GM19025 (cell line): ENCODE results near the gene SIT1.
"Not testable (repeated sequence)": the region's sequence is repeated elsewhere in the genome, so short reads cannot be mapped to it uniquely, and the experiment has no call there.

ENCODE experiments used
- ATAC-seq: cut with Tn5 transposase; IDR thresholded peaks from one replicate; pipeline ENCODE4 v1.9.1; 2021; ENCODE audit warnings: mild to moderate bottlenecking, low read depth, moderate library complexity; ENCODE audit not compliant: unreplicated experiment

The SIT1 gene

DNA sequence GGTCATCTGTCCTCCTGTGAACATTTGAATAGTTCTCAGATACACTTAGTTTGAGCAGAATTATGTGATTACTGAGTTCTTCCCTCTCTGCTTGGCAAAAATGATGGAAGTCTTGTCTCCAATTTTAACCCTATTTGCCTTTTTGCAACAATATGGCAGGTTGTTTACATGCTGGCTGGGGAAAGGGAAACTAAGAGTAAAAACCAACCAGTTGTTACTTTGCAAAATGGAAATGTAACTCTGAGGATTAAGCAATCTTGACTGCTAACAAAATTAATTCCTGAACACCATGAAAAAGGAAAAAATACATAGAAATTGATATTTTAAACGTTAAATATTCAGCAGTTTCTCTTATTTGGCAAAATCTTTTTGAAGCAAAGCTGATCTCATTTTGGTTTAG is 11.1 kb downstream of the SIT1 start:
- ATAC-seq = no peak

DNA sequence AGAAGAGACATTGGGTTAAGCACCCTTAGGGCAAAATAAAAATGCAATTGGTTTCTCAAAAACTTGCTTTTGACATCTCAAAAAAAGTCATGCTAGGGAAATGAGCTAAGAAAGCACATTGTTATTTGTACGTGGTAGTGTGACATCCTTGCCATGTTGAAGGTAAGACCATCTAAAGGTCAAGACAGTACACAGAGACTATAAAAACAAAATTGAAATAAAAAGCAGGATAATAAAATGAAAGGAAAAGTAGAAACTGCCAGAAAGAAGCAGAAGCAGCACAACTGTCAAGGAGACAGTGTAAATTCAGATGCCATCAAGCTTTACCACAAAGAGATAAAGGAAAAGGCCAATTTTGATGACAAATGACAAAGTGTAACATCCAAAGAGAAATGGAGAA is 11.5 kb downstream of the SIT1 start:
- not testable (repeated sequence) for ATAC-seq

GRCh38 chr9:35638751-35639150 is 12.0 kb downstream of the SIT1 start:
- not testable (repeated sequence) for ATAC-seq

DNA sequence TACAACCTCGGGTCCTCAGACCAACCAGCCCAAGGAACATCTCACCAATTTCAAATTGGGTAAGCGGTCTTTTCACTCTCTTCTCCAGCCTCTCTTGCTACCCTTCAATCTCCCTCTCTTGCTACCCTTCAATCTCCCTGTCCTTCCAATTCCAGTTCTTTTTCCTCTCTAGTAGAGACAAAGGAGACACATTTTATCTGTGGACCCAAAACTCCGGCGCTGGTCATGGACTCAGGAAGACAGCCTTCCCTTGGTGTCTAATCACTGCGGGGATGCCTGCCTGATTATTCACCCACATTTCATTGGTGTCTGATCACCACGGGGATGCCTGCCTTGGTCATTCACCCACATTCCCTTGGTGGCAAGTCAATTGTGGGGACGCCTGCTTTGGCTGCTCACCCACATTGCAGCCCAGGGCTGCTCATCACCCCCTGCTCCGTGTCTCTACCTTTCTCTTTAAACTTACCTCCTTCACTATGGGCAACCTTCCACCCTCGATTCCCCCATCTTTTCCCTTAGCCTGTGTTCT is 13.2 kb downstream of the SIT1 start:
- ATAC-seq = not testable (repeated sequence)

GRCh38 chr9:35636877-35637246 is 13.9 kb downstream of the SIT1 start:
- ATAC-seq = not testable (repeated sequence)

GRCh38 chr9:35636135-35636876 is 14.4 kb downstream of the SIT1 start:
- no peak for ATAC-seq

DNA sequence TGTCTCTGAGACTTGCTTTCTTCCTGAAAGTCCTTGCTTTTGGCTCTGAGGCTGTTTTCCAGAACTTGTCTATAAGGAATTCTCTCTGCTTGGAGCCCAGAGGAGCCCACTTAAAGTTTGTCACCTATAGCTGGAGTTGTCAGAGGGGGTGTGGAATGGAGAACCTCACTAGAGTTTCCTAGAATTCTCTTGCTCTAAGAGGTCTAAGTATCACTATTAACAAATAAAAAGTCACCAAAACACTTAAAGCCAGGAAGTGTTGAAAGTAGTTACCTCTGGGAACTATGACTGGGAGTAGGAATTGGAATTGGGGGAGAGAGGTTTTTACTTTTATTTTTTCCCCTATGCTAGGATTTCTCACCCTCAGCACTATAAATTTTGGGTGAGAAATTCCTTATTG is 15.0 kb downstream of the SIT1 start:
- no peak for ATAC-seq

DNA sequence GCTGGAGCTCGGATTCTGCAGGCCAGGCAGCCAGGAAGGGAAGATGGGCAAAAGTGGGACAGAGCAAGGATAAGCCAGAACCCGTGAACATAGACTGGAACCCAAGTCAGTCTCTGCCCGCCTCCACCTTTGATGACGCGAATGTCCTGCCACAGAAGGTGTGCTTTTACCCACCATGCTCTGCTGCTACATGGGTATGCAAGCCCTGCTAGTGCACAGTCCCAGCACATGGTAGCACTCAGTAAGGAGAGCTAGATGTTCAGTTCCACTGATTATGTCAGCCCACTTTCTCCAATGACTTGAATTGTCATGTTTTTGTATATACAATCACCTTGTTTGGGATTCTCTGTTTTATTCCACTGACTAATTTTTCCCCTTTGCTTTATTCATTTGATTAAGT is 21.1 kb downstream of the SIT1 start:
- no peak for ATAC-seq

- ATAC-seq = no peak
These were observed 22.2 kb downstream of the SIT1 start for GRCh38 chr9:35628389-35628991.

- ATAC-seq = no peak
These were observed 23.2 kb downstream of the SIT1 start for GRCh38 chr9:35627575-35627974.

DNA sequence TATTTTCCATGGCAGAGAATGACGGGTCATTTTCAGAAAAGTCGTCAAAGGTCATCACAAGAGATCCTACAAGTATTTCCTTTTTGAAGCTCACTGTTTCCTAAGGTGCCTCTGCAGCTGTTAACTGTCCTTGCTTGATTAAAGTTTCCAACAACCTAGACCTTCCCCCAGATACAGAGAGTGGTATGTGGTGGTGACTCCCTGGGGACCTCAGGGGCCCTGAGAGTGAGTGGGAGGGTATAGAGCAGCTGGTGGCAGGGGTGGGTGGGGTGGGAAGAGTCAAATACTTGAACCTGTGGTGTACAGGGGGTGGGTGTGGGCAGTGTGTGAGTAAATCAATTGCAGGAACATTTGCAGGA is 31.0 kb downstream of the SIT1 start:
- ATAC-seq = peak; percentile 52

- peak; percentile 43 for ATAC-seq
These were observed 31.6 kb downstream of the SIT1 start for GRCh38 chr9:35618854-35619799.

DNA sequence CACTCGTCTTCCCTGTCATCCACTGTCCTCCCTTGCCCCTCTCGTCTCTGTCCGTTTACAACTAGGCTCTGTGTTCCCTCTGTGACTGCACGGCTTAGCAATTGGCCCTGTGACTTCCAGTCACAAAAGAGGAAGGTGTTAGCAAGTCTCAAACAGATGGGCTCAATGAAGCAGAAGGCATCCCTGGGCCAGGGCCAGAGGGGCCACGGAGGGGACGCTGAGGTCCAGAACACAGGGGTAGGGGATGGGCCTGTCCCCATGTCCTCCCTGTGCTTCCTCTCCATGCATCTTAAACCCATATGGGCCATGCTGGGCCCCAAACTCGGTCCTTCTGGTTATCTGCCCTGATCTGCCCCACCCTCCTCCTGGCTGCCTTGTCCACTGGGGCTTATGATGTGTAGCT is 32.4 kb downstream of the SIT1 start, which contains the start of gene CD72:
CD72 (minus strand) TSS at position 89 of the 403 bp plus-strand sequence. CDS start 110 bp downstream, outside the sequence.
- no peak for ATAC-seq

GRCh38 chr9:35617548-35617947 is 33.2 kb downstream of the SIT1 start:
- ATAC-seq = no peak

GRCh38 chr9:35616681-35617459 is 33.9 kb downstream of the SIT1 start:
- peak; percentile 40 for ATAC-seq

- ATAC-seq = no peak
These were observed 34.6 kb downstream of the SIT1 start for GRCh38 chr9:35615981-35616680.

DNA sequence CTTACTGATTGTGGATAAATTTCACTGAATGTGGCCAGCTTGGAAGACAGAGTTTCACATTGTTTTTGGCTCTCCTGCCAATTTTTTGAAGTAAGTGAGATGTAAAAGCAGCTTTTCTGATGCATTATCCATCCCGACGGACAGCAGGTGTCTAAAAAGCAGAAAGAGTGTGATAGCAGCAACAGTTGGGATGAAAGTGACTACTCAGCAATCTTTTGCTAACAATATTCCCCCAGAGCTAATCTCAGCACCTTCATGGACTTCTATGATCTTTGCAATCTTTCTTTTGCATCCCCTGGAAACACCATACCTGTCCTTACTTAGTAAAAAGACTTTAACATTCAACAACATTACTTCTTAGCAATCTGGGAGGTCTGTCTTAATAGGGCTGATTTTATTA is 37.9 kb downstream of the SIT1 start:
- ATAC-seq = no peak

- not testable (repeated sequence) for ATAC-seq
These were observed 38.7 kb downstream of the SIT1 start for GRCh38 chr9:35612066-35612465.

DNA sequence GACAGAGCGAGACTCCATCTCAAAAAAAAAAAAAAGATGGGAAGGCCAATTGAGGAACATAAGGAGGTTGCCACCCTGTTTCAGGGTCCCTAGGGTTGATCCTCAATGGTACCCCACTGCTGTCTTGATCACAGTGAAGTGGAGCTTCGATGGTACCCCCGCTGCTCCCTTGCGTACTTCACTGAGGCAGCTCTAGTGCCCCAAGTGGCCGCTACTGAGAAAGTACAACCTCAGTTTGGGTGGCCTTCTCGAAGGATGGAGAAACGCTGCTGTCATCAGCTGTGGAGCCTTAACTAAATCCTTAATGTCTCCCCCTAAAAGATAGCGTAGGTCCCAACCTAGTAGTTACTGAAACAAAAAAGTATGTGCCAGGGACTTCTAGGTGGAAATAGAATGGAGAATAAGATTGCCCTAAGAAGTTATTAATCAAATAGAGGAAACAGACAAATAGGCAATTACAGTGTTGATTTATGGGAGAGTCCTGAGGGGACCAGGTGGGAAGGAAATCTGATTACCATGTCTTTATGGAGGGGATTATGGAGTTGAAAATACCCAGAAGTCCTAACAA is 39.4 kb downstream of the SIT1 start:
- ATAC-seq = no peak
